Embryonic facial prominence (tissue), 1 donor: ENCODE results near the gene DLST.

ENCODE experiments used
- DNase-seq: peaks from one replicate; pipeline ENCODE4 v3.0.0-alpha.2; 2016; ENCODE audit errors: extremely low spot score

Gene DLST

DNA sequence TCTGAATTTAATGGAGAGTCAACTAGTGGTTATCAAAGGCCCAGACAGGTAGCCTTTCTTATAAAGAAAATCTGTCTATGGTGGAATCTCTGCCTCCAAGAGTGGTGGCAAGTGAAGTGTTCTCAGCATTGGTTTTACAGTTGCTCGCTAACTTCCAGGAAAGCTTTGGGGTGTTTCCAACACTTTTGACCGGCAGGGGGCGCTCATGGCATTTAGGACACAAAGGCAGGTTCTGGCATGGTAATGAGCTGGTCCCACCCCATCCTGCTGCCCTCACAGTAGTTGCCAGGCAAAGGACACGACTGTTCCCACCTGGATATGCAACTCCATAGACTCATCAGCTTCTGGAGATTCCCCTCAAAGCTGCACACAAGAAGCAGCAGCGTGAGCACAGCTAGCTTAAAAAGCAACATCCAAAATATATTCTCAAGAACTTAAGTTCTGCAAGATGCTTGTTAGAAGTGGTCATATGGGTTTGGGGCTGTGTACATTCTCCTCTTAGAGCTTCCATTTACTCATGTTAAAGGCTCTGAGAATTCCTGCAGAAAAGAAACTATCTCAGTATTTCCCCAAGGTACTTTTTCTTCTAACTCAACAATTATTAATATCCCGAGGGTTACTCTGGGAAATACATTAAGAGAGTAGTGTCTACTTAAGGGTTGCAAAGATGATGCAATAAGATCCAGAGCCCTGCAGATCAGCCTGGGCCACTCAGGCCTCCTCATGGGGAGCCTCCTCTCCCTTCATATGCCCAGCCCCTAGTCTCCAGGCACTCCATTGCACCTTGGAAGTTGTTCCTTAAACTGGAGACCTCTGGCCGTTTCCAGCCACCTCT, 20.6 kb upstream of the DLST start:
- DNase-seq, result no peak

DNA sequence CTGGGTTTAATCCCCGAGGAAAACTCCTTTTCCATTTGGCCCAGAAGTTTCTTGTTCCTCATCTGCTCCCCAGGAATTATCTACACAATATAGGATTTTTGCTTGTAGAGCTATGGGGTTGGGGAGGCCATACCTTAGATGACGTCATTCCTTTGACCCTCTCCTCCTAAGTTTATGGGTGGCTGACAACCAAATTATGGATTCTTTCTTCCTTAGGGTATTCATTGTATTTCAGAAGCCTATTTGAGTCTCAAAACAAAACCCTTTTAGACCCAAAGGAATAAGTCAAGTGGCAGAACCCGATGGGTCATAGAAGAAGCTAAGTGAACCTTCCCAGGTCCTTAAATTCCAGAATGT, 20.0 kb upstream of the DLST start:
- no peak for DNase-seq

DNA sequence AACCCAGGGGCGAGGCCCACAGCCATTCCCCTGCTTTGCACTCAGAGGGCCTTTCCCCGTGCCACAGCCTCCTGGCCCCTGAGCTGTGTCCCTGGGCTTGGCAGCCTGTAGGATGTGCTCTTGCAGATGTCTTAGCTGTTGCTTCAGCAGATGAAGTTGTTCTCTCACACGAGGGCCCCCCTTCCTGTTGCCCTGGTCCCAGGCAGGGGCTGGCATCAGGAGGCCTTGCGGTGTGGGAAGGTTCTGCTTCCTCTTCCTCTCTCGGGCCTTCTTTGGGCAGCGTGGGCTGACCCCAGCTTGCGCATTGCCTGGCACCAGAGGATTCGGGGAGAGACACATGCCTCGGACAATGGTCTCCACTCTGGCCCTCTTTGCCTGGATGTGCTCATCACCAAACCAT, 18.4 kb upstream of the DLST start:
- DNase-seq, result no peak

DNA sequence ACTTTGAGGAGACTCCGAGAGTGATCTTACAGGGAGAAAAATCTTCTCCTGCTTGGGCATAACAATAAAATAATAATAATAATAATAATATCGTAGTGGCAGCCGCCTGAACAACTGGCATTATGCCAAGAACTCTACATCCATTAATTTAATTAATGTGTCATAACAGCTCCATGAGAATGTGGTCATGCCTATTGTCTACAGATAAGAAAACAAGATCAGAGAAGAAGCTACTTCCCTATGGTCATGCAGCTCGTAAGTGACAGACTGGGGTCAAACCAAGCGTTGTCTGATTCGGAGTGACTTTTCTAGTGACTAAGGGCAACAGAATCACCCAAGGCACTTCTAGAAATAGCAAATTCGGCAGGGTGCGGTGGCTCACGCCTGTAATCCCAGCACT, 17.5 kb upstream of the DLST start:
- no peak for DNase-seq

DNA sequence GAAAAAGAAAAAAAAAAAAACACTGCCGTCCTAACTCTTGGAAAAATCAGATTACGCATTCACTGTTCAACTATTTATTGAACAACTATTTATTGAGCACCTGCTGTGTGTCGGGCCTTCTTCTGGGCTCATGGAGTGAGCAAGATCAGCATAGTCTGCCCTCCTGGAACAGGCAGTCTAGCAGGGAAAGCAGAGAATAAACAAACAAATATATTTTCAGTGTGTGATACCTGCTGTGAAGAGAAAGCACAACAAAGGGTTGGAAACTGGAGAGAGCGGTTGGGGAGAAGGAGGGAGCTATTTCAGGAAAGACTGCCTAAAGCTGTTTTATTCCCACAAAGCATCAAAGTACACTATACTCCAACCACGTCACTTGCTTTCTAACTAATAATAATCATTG, 16.6 kb upstream of the DLST start:
- no peak for DNase-seq

DNA sequence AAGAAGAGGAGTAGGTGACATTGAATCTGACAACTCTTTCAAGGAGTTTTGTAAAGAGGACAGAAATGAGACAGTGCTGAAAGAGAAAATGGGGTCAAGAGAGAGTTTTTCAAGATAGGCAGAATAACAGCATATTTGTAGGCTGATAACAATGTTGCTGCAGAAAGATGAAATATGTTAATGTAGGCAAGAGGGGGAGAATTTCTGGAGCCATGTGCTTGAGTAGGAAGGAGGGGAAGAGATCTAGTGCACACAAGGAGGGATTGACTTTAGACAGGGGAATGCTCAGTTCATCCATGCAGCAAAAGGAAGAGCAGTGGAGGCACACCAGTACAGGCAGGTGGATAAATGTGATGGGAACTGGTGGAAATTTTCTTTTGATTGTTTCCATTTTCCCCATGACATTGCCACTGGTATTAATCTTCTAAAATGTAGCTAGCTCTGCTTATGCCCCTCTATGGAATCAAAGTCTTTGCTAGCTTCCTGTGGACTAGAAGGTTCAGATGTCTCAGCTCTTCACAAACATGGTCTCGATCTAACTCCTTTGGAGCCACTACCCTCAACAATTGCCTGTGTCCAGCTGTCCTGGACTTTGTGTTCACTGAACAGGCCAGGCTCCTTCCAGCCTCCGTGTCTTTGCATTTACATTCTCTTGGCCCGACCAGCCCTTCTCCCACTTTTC, 14.9 kb upstream of the DLST start:
- DNase-seq, result no peak

DNA sequence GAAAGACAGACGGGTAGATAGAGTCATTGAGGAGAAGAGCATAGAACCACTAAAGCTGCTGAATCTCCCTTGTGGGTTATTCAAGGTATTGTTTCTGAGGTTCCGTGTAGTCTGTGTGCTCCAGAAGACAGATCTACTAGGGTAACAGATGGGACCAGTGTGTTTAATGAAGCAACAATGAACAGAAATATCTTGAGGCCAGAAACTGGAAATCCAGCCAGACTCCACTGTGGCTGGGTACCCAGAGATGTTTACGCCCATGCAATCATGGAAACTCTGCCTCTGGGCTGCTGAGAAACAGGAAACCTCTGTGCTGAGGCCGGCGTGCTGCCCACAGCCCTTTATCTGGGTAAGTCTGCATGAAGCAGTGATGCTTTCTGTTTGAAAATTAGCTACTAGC, 14.0 kb upstream of the DLST start:
- no peak for DNase-seq

DNA sequence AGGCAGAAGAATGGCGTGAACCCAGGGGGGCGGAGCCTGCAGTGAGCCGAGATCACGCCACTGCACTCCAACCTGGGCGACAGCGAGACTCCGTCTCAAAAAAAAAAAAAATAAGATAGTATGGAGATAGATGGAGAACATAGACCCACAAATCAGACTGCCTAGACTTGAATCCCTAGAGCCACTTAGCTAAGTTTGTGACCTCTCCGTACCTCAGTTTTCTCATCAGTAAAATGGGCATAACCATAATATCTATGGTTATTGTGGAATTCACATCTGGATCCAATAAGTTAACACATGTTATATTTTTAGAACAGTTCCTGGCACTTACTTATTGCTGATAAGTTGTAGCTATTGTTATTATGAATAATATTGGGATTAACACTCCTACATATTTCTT, 13.0 kb upstream of the DLST start:
- no peak for DNase-seq

DNA sequence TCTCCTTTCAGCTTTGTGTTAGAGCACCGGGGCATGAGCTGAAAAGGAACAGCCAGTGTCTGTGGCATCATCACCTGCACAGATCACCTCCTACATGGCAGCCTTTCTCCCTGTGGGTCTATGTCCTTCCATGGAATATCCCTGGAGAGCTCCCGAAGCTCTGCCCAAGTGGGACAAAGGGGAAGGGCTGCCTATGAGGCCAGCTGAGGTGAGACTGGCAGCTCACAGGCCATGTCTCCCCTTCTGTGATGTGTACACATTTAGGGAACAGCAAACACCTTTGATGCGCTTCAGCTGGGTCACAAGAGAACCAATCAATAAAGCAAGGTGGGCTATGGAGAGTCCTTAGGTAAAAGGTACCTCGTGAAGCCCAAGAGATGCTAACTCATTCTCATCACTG, 9.9 kb upstream of the DLST start:
- DNase-seq, result no peak

DNA sequence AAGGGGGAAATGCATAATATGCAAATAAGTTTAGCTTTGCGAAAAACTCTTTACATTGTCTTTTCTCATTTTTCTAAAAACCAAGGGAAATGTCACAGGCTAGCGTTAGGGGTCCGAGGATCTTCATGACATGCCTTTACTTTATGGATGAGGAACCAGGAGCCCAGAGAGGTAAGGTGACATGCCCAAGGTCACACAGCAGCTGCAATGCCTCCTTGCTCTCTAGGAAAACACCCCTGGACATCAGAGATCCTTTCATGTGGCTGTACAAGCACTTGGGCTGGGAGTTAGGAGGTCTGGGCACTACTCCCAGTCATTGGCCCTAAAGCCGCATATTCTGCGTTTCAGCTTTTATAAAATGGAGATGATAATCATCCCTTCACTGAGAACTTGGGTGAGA, 6.5 kb upstream of the DLST start:
- DNase-seq, result no peak

DNA sequence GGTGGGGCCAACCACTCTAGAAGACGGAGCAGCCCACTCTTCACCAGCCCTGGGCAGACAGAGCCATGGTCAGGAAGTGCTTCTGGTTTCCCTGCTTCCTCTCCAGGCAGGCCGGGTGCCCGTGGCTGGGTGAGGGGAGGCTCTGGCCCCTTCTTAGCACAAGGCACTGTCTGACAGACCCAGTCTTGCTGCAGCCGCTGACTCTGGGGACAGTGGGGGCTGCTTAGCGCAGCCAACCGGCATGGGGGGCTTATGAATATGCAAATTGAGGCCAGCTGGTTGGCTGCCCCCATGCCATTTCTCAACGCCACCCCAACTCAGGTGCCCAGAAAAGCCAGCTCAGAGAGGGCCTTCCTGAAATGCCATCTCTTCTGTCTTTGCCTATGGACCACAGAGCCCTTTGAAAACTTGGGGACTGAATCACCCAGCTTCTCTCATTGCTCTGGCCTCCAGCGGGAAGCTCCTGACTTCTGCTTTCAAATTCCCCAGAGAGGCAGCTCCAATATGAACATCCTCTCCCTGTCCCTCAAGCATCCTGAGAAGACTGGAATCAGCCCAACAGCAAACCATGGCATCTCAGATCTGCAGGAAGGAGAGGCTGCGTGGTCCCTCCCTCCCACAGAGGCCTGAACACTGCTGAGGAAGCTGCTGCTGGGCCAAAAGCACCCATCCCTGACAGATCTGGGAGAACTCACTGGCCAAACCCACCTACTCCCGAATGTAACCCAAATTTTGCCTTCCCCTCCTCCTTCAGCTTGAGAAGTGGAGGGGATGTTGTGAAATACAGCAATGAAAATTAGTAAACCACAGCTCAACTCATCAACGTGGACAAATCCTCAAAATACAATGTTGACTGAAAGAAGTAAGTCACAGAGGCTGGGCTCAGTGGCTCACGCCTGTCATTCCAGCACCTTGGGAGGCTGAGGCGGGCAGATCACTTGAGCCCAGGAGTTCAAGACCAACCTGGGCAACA, 5.5 kb upstream of the DLST start, which contains the start of gene PROX2:
PROX2 (minus strand) TSS at position 205 of the 973 bp plus-strand sequence. CDS start 12,311 bp downstream, outside the sequence.
- no peak for DNase-seq

DNA sequence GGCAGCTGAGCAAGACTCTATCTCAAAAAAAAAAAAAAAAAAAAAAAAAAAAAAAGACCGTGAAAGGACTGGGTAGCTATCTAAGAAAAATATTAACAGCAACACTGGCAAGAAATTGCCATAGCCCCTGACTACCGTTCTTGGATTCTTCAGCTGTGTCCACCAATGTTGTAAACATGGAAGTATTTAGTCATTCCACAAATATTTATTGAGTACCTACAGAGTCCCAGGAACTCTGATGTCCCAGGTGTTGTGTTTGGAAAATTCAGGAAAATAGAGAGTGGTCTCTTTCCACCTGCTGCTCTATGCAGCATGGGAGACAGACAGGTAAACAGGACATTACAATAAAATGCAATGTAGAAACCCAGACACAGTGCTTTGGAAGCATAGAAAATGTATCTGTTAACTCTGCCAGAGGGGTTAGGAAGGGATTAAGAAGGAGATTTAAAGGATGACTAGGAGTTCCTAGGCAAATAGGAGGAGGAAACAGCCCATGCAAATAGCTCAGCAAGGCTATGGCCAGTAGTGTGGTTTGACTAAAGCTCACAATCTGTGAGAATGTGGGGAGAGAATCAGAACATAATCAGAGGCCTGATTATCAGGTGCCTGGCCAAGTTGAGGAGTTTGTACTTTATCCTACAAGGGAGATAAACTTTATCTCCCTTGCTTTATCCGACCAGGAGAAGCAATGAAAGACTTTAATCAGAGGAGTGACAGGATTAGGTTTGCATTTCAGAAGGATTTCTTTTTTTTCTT, 2.1 kb upstream of the DLST start:
- no peak for DNase-seq

DNA sequence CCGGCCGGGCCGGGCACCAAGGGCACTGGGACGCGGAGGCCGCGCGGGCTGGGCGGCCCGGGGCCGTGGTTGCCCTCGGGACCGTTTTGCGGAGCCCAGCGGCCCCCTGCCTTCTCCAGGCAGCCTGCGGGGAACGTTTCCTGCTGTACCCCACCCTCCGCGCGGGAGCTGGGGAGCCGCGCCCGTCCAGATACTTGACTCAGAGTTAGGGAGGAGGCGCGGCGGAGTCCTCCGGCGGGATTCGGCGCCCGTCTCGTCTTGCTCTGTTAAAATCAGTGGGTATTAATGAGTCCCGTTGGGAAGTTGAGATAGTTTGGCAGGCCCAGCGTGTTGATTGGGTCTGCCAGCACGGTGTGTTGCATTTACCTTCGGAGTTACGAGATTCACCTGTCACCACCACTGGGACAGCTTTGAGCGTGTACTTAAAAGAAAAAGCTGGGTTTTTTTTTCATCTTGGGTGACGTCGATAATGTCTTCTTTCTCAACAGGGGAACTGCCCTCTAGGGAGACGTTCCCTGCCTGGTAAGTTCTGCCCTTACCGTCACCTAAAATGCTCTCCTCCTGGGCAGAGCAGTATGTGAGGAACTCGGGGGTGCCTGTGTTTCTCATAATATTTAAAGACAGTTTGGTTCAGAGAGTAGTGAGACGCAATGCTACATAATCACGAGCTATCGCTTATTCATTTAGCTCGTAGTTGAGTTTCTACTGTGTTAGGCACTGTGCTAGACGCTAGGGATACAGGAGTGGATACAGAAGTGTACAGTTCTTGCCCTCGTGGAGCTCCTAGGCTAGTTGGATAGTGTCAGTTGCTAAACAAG, 596 bp downstream of the DLST start:
- DNase-seq, result no peak

DNA sequence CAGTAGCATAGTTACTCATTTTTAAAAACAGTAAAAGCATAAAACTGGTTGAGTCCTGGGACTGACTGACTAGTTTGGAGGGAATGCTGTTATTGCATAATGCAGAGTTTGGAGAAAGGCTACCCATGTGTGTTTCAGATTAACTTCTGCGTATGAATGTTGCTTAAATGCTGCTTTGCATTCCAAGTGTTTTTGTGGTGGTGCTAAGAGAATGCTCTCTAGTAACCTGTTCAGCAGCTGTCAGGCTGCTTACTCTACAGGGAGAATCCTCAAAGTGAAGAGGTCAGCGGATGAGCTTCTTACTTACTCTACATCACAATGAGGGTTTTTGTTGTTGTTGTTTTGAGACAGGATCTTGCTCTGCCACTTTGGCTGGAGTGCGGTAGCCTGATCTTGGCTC, 4.3 kb downstream of the DLST start:
- no peak for DNase-seq

DNA sequence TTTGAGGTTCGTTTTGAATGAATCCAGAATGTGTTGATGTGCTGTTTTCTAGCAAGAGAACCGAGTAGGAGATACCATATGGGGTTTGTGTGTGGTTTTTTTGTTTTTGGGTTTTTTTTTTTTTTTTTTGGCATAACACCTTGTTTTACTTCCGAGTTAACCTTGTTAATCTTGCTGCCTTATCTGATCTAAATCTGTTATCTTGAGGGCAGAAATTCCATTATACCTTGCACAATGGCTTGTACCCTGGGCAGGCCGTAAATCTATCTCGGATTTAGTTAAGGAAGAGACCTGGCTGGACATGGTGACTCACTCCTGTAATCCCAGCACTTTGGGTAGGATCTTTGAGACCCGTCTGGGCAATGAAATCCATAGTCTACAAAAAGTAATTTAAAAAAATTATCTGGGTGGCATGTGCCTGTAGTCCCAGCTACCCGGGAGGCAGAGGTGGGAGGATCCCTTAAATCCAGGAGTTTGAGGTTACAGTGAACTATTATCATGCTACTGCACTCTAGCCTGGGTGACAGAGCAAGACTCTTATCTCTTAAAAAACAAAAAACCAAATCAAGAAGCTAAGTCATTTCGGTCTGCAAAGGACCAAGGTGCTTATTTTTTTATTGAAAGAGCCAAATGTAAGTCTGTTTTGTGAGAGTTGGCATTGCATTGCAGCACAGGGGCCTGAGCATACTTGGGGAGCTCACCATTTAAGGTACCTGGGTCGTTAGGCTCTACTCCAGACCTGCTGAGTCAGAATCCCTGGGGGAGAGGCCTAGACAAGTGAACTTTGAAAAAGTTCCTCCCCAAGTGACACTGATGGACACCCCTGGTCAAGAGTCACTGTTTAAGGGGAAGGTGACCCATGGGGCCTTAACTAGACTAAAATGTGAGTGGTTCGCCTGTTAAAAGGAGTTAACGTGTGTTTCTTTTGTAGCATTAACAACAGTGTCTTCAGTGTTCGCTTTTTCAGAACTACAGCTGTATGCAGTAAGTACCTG, 6.7 kb downstream of the DLST start:
- DNase-seq, result no peak

DNA sequence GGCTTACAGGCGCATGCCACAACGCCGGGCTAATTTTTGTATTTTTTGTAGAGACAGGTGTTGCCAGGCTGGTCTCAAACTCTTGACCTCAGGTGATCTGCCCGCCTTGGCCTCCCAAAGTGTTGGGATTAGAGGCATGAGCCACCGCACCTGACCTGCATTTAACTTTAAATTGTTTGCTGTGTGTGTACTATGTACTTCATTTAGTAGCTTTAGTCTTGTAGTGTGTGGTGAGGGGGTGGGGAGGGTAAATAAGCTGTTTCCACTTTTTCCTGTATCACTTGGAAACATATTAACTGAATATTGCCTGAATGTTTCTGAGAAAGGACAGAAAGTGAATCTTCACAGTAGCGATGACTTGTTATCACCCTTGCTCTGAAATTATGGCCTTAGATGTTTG, 8.5 kb downstream of the DLST start:
- no peak for DNase-seq

DNA sequence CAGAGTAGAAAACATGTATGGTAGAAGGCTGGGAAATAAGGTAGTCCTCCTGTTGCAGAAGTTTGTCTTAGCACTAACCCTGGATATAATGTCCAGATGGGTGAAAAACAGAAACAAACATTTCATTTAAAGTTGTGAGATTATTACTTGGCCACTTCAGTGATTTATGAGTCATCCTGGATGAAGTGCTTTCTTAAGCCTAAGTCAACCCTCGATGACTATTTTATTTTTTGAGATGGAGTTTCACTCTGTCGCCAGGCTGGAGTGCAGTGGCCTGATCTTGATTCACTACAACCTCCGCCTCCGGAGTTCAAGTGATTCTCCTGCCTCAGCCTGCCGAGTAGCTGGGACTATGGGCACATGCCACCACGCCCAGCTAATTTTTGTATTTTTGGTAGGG, 10.2 kb downstream of the DLST start:
- DNase-seq, result no peak

DNA sequence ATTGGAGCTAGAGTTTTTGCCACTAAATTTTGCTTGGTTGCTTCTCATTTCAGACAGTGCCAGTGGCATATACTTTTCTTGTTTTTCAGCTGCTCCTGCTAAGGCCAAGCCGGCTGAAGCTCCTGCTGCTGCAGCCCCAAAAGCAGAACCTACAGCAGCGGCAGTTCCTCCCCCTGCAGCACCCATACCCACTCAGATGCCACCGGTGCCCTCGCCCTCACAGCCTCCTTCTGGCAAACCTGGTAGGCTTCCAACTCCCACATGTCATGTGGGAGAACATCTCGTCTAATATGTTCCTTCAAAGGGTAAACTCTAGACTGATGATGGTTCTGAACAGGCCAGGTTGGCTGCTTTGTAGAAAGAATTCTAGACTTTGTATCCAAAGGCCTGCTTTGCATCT, 11.0 kb downstream of the DLST start:
- DNase-seq, result no peak

DNA sequence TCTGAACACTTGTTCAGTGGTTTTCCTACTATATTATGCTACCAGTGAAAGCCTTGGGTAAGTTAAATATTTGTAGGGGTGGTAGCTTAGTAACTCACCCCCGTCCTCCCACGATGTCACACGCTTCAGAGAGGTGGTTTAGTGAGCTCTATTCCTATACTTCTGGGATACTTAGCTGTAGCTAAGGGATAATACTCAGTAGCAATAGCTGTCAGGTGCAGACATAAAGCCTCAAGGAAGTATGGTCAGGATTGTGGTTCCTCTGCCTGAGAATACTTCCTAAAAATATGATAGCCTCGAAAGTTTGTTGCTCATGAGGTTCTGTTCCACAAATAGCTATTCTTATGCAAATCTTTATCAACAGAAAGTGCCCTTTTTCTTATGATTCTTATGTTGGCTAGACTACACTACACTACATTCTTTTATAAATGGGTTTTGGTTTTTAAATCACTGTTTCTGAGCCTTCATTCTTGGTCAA, 11.9 kb downstream of the DLST start:
- DNase-seq, result no peak
